HT1080 (cell line): ENCODE measurements around the gene ICAM2. TPM values are rescaled to one million over a fixed set of nuclear protein-coding genes. Genes with fewer than 3 reads are reported as not detected.
"Not testable (repeated sequence)": the region's sequence is repeated elsewhere in the genome, so short reads cannot be mapped to it uniquely, and the experiment has no call there.

Experiments
- DNase-seq: peaks from one replicate; pipeline ENCODE4 v3.0.0-alpha.2; 2015; ENCODE audit warnings: low read depth
- total RNA-seq: library from RNA; depleted of rRNA; stranded (reverse); fragments of >200 nt; shearing (Covaris generic); gene quantifications from 2 replicates; pipeline ENCODE4 v1.2.3, GENCODE V29; 2014

ICAM2 gene
- total RNA-seq, 1 experiment from 2014 or later, result 8.2 TPM

GRCh38 chr17:63998050-63998720 lies 22.2 kb downstream of the ICAM2 start, which contains the start of gene PRR29:
Gene PRR29, plus strand, starts transcription at chr17:63998351. Its CDS starts 14 bp downstream, at chr17:63998365.
- DNase-seq, result peak; percentile 32

GRCh38 chr17:63997341-63998048 lies 22.9 kb downstream of the ICAM2 start:
- no peak for DNase-seq

- DNase-seq, result no peak
These were observed 23.8 kb downstream of the ICAM2 start for GRCh38 chr17:63996430-63997182.

GRCh38 chr17:63995626-63996025 lies 24.8 kb downstream of the ICAM2 start:
- DNase-seq, result no peak

- DNase-seq, result no peak
These were observed 27.0 kb downstream of the ICAM2 start for GRCh38 chr17:63993368-63993985.

GRCh38 chr17:63991611-63992010 lies 28.8 kb downstream of the ICAM2 start:
- no peak for DNase-seq

GRCh38 chr17:63989622-63990345 lies 30.6 kb downstream of the ICAM2 start:
- no peak for DNase-seq

GRCh38 chr17:63988741-63989621 lies 31.5 kb downstream of the ICAM2 start:
- no peak for DNase-seq

- no peak for DNase-seq
These were observed 32.3 kb downstream of the ICAM2 start for GRCh38 chr17:63988127-63988478.

- no peak for DNase-seq
These were observed 33.0 kb downstream of the ICAM2 start for GRCh38 chr17:63987221-63988126.

GRCh38 chr17:63986821-63987220 lies 33.6 kb downstream of the ICAM2 start:
- no peak for DNase-seq

GRCh38 chr17:63985387-63986140 lies 34.9 kb downstream of the ICAM2 start:
- no peak for DNase-seq

GRCh38 chr17:63984651-63985386 lies 35.6 kb downstream of the ICAM2 start:
- peak; percentile 86 for DNase-seq

GRCh38 chr17:63984236-63984635 lies 36.2 kb downstream of the ICAM2 start:
- DNase-seq, result no peak

- DNase-seq, result no peak
These were observed 37.1 kb downstream of the ICAM2 start for GRCh38 chr17:63983320-63983719.

GRCh38 chr17:63982641-63983040 lies 37.8 kb downstream of the ICAM2 start:
- DNase-seq, result not testable (repeated sequence)
